Measurements from ENCODE around the gene TTLL5.

TTLL5 gene

DNA sequence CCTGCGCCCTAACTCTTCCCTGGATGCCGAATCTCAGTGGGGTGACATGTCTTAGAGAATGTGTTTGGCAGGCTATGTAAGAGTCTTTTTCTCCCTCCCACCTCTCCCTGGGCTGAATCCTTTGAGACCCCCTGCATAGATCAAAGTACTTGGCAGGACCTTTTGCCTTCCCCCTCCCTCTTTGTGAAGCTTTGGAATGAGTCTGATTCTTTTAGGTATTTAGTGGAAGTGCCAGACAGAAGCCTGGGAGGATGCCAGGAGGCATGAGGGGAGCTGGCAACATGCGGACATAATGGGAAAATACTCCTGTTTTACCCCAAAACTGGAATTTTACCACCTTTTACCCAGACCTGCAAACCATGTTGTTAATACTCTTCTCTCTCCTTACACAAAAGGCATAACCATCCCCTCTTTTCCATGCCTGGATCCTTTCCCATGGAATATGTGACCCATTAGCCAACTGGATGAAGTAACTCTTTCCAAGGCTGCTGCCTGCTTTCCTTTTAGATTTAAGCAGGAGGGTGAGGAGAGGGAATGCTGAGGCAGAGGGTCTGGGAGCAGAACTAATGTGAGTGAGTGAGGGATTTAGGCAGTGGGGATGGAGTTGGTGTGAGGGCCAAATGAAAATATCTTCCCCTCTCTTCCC is 41.7 kb downstream of the TTLL5 start:
- no peak for FAIRE-seq

DNA sequence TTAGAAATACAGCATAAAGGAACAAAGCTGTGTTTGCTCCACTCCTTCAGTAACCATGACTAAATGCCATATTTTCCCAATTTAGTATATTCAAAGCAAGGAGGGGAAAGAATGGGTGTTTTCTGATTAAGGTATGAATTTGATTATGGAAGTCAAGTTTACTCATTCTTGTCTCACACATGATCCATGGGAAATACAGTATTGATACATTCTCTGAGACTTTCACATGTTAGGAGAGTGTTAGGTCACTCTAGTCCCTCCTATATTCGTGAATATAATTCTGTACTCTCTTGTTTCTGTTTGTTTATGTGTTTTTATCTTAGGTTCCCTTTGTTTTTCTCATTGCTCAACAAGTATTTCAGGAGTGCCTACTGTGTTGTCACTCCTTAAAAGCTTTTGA is 42.4 kb downstream of the TTLL5 start:
- FAIRE-seq = no peak

DNA sequence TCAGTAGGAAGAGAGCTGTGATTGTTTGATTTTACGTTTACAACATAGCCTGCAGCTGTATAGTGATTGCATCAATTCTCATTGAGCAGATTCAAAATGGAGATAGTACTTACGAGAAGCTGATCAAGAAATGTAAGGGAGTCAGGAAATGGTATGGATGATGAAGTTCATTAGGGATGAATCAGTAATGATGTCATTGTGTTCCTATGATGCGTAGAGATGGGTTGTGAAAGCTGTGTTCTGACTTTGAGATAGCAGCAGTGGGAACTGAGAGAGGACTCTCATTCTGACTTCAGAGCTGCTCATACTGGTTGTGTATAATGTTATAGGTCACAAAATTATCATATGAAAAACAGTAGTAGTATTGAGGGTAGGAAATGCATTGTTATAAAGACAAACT is 44.0 kb downstream of the TTLL5 start:
- FAIRE-seq = no peak

GRCh38 chr14:75709207-75709812 is 48.3 kb downstream of the TTLL5 start:
- peak; percentile 89 for FAIRE-seq

DNA sequence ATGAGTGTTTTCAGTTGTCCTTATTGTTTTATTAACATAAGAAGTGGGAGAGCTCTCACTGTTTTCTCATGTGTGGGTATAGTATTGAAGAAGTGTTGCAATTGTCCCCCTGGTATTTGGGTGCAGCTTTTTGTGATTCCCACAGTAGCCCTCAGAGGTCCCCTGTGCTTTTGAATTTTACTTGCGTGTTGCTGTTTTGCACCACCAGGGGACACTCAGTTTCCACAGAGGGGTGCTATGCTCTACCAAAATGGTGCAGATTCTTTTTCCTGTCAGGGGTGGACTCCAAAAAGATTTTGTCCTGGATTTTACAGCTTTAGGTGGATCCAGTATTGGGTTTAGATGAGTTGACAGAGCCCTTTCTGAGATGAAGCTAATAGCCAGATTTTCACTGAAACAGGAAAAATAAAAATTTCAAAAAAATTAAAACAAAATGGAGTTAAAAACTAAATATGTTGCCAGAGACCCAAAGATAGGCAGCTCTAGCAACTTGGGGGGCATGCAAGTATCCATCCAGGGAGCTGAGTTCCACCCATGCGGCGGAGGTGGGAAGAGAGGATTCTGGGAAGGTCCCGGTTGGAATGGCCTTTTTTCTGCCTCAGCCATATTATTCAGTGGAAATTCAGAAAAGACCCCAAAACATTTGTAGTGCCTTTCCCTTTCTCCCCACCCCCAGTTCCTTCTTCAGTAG is 50.2 kb downstream of the TTLL5 start:
- no peak for FAIRE-seq

GRCh38 chr14:75711796-75712211 is 50.8 kb downstream of the TTLL5 start:
- FAIRE-seq = no peak

- FAIRE-seq = no peak
These were observed 53.9 kb downstream of the TTLL5 start for GRCh38 chr14:75714991-75715390.

- no peak for FAIRE-seq
These were observed 55.1 kb downstream of the TTLL5 start for GRCh38 chr14:75715926-75716780.

DNA sequence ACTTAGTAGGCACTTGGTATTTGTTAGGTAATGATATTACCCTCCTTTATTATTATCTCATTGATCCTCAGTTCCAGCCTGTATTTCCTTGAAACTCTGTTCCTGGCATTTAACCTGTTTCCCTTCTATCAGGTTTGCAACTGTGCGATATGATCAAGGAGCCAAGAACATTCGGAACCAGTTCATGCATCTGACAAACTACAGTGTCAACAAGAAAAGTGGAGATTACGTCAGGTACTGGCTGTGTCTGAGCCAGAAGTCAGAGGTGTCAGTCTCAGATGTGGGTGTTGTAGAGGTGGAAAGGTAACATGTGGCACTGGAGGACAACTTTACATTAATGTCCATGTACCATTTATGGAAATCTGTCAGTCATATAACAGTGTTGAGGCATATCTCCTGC is 56.7 kb downstream of the TTLL5 start:
- no peak for FAIRE-seq

- FAIRE-seq = no peak
These were observed 57.2 kb downstream of the TTLL5 start for GRCh38 chr14:75718199-75718598.

GRCh38 chr14:75720116-75720515 is 59.1 kb downstream of the TTLL5 start:
- no peak for FAIRE-seq

DNA sequence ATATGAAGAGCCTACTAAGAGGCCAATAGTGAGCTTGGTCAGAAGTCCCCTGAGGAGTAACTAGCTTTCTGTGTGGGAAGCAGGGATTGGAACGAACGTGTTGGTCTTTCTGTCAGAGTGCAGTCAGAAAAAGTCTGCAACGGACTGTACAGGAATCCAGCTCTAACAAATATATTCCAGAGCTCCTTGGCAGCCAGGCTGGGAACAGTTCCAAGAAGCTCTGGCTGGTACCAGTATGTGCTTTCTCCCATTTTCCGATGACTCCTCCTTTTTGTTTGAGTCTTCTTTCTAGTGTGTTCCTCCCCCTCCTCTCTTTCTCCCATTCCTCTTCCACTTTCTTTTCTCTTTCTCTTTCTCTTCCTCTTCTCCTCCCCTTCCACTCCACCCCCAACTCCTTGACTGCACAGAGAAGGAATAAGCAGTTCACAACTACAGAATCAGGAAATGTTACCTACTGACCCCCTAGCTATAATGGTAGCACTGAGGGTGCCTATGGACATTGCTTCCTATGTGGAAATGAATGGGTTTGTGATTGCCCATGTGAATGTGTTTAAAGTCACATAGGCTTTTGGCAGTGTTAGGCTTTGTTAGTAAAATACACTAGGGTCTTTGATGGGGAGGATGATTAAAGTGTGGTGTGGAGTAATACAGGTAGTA is 59.9 kb downstream of the TTLL5 start:
- FAIRE-seq = no peak

- FAIRE-seq = no peak
These were observed 62.7 kb downstream of the TTLL5 start for GRCh38 chr14:75723716-75724115.

DNA sequence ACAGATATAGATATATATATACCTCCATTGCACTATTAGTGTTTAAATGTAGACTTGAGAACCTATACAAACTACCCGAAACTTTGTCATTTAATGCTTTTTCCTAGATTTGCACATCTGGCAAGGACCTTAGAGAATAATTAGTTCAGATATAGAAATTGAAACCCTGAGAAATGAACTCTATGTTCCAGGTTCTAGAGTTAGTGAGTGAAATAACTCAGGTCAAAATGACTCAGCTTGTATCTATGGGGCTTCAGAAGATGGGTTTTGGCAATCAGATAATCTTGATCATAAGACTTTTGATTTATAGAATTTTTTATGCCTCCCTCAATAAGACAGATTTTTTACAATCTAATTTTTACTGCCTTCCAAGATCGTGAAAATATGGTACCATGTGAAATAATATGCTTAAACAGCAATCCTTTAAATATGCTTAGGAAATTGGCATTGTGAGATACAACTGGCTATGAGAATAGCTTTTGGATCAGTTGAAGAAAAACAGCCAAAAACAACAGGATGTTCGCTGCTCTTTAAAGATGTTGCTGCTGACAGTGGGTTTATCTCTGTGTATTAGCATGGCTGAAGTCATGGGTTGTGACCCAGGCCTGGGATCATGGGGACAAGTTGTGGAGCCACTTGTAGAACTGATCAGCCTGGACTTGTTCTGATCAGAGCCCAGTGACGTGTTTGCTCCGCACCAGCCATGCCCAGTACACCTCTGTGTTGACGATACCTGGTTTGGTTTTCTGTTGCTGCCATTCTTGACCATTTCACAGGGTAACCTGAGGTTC is 63.6 kb downstream of the TTLL5 start:
- FAIRE-seq = no peak

- no peak for FAIRE-seq
These were observed 64.4 kb downstream of the TTLL5 start for GRCh38 chr14:75725481-75725880.

DNA sequence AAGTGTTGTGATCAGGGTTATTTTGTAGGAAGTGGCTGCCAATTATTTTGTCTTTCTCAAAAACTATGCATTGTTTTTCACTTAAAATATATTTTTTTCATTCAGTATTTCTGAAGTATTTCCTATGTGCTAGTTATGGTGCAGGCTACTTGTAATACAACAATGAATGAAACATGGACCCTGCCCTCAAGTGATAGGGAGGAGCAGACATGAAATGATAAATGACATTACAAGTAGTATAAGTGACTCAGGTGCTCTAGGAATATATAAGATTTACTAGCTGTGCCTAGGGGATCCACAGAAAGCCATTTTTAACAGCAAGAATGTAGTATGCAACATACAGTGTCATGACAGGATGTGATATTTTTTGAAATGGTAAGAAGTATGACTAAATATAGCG is 65.3 kb downstream of the TTLL5 start:
- FAIRE-seq = no peak

- FAIRE-seq = no peak
These were observed 66.1 kb downstream of the TTLL5 start for GRCh38 chr14:75727124-75727523.

GRCh38 chr14:75732888-75733287 is 71.8 kb downstream of the TTLL5 start:
- FAIRE-seq = no peak

DNA sequence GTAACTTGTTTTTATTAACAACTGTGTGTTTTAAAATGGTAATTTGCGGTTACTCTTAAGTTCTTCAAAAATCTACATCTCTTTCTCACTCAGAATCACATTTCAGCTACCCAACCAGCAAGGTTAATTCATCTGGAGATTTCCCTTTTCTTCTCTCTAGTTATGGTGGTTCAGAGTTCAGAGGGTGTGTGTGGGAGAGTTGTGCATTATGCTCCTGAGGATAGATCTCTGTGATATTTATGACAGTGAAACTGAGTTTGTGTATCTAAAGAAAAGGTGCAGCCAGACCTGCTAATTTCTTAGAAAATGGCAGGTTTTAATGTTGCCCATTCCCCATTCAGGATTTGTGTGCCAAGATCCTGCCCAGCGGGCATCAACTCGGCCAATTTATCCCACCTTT is 73.8 kb downstream of the TTLL5 start:
- FAIRE-seq = no peak

GRCh38 chr14:75736845-75737485 is 75.9 kb downstream of the TTLL5 start:
- no peak for FAIRE-seq

- no peak for FAIRE-seq
These were observed 77.1 kb downstream of the TTLL5 start for GRCh38 chr14:75738192-75738591.

DNA sequence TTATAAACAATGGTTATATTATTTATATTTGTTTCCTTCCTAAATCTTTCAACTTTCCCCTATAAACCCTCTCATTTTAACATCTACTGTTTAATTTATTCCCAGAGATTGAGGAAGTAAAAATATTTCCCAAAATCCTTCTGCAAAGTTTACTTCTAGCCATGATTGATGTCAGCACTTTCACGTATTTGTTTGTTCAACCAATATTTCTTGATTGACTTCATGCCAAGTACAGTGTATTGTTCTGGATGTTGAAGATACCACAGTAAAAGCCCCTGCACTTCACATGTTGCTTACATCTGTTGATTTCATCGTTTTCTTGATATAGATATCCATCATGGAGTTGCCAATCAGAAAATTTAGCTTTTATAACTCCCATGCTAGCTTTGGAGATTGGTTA is 81.8 kb downstream of the TTLL5 start:
- FAIRE-seq = no peak

Data from TTC549 (cell line).